ENCODE measurements around the gene PUS1.

PUS1 gene

DNA sequence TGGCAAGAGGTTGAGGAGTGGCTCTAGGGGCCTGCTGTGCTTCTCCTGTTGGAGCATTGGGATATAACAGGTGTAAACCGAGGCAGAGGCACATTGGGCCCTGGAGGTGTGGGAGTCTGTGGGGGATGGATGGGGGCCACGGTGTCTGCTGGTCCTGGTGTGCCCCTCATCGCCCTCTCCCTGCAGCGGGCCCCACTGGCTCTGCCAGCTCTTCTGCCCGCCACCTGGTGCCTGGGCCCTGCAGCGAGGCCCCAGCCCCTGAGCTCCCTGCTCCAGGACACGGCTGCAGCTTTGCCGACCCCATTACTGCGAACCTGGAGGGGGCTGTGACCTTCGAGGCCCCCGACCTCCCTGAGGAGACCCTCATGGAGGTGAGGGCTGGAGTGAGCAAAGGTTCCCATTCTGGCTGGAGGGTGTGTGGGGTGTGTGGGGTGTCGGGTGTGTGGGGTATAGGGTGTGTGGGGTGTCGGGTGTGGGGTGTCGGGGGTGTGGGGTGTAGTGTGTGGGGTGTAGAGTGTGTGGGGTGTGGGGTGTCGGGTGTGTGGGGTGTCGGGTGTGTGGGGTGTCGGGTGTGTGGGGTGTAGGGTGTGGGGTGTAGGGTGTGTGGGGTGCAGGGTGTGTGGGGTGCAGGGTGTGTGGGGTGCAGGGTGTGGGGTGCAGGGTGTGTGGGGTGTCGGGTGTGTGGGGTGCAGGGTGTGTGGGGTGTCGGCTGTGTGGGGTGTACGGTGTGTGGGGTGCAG lies 10.6 kb upstream of the PUS1 start:
- TF ChIP-seq, protein P1, sequence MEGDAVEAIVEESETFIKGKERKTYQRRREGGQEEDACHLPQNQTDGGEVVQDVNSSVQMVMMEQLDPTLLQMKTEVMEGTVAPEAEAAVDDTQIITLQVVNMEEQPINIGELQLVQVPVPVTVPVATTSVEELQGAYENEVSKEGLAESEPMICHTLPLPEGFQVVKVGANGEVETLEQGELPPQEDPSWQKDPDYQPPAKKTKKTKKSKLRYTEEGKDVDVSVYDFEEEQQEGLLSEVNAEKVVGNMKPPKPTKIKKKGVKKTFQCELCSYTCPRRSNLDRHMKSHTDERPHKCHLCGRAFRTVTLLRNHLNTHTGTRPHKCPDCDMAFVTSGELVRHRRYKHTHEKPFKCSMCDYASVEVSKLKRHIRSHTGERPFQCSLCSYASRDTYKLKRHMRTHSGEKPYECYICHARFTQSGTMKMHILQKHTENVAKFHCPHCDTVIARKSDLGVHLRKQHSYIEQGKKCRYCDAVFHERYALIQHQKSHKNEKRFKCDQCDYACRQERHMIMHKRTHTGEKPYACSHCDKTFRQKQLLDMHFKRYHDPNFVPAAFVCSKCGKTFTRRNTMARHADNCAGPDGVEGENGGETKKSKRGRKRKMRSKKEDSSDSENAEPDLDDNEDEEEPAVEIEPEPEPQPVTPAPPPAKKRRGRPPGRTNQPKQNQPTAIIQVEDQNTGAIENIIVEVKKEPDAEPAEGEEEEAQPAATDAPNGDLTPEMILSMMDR (IDR thresholded peaks at IDR 0.05; ENCODE audit: low read depth, low read length, missing control alignments) = no peak
- no peak overlapping the region for H3K4me3 ChIP-seq (ENCODE audit: low read depth, low read length)
- no peak for DNase-seq (ENCODE audit: low read depth)

DNA sequence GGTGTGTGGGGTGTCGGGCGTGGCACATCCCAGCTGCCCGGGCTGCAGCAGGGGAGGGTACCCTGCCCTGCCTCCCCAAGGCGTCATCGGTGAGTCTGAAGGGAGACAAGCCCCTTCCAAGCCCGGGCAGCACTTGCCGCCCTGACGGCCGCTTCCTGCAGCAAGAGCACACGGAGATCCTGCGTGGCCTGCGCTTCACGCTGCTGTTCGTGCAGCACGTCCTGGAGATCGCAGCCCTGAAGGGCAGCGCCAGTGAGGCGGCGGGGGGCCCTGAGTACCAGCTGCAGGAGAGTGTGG lies 10.1 kb upstream of the PUS1 start:
- no peak for DNase-seq (ENCODE audit: low read depth)
- TF ChIP-seq, protein P1 (IDR thresholded peaks at IDR 0.05; ENCODE audit: low read depth, low read length, missing control alignments) = no peak
- no peak overlapping the region for H3K4me3 ChIP-seq (ENCODE audit: low read depth, low read length)

DNA sequence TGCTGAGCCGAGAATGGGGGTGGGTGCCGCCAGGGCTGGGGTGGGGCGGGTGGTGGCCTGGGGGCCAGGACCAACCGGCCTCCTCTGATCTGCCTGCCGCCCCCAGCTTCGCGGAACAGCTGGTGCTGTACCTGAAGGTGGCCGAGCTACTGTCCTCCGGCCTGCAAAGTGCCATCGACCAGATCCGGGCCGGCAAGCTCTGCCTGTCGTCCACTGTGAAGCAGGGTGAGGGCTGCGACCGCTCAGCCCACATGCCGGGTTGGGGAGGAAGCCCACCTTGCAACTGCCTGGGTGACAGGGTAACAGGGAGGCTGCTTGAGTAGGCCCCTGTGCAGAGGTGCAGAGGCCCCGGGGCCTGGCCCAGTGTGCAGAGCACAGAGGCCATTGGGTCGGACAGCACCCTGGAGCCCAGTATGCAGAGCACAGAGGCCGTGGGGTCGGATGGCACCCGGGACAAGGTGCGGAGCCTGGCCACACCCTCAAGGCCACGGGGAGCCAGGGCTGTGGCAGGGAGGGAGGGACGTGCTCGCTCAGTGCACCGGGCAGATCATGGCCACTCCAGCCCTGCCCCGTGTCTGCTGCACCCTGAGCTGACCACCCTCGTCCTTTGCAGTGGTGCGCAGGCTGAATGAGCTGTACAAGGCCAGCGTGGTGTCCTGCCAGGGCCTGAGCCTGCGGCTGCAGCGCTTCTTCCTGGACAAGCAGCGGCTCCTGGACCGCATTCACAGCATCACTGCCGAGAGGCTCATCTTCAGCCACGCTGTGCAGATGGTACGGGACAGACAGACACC lies 9.5 kb upstream of the PUS1 start:
- TF ChIP-seq, protein P1 (IDR thresholded peaks at IDR 0.05; ENCODE audit: low read depth, low read length, missing control alignments) = no peak
- H3K4me3 ChIP-seq (ENCODE audit: low read depth, low read length) = no peak overlapping the region
- DNase-seq (ENCODE audit: low read depth) = no peak

DNA sequence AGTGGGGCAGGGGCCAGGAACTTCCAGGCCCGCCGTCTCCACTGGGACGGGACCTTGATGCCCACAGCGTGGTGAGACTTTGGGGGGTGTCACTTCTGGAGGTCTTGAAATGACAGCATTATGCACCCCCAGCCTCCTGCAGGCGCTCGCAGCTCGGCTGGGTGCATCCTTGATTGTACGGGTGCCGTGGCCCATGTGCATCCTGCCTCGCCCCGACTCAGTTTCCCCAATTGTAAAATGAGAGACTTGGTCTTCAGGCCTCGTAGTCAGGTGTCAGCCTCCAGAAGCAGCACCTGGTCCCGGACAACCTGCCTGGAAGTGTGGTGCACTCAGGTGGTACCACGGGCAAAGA lies 8.9 kb upstream of the PUS1 start:
- TF ChIP-seq, protein P1 (IDR thresholded peaks at IDR 0.05; ENCODE audit: low read depth, low read length, missing control alignments) = no peak
- no peak for DNase-seq (ENCODE audit: low read depth)

DNA sequence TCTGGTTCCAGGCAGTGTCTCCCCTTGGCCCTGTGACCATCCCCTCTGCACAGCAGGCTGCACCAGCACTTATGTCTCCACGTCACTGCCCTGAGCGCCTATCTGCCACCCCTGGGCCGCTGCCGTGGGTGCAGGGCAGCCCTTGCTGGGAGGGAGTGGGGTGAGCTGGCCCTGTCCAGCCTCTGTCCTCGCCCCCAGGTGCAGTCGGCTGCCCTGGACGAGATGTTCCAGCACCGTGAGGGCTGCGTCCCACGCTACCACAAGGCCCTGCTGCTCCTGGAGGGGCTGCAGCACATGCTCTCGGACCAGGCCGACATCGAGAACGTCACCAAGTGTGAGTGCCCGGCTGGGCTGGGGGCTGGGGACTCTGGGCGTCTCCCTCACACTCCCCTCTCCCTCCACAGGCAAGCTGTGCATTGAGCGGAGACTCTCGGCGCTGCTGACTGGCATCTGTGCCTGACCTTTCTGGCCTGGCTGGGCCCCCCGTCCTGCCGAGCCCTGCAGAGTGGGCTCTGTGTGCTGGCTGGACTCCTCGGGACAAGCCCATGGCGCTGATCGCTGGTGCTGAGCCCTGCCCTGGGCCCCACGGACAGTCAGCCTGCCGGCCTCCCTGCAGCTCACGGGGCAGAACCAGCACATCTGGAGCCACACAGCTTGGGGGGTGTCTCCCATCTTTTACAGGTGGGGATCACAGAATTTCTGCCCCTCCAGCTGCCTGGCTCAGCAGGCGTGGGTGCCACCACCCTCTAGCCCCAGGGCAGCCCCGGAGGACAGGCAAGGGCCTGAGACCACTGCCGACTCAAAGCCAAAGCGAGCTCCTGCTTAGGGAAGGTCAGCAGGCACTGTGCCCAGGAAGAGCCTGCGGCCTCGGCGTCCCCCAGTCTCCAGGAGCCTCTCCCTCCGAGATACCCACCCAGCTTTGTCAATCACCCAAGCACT lies 7.9 kb upstream of the PUS1 start:
- DNase-seq (ENCODE audit: low read depth) = no peak
- TF ChIP-seq, protein P1 (IDR thresholded peaks at IDR 0.05; ENCODE audit: low read depth, low read length, missing control alignments) = no peak
- no peak overlapping the region for H3K4me3 ChIP-seq (ENCODE audit: low read depth, low read length)

More for the DNA sequence above, 8.9 kb upstream of the PUS1 start:
- no peak overlapping the region for H3K4me3 ChIP-seq (ENCODE audit: low read depth, low read length)

DNA sequence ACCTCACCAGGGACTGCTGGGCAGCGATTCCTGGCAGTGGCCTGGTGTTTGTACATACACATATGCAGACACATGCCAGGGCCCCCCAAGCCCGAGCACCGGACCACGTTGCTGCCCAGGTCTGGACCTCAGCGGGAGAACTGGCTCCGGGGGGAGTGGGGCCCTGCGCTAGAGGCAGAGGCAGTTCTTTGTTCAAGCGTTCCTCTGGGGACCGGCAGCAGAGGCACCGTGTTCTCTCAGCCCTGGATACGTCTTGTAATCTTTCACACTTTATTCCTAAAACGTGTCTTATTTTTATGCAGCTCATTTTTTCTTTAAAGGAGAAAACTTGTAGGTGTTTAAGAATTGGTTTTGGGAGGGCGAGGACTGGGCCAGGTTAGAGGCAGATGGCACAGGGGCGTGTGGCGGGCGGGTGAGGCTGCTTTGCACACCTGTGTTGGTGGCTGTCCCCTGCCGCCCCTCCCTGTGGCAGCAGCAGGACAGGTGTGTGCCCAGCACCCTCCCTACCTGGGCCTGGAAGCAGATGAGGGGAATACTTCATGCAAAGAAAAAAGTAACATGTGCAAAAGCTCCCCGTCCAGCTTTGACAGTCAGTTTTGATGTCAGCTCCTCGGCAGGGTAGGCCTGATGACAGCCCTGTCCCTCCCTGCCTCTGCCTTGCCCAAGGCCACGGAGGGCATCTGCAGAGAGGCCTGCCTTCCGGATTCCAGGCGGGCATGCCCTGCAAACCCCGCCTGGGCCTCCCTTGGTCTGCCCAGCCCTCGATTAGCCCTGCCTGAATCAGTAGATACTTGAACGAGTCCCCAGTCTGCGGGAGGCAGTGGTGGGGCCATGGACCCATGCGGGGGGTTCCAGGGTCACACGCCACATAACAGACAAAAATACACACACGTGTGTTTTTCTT lies 7.0 kb upstream of the PUS1 start:
- H3K4me3 ChIP-seq (ENCODE audit: low read depth, low read length) = no peak overlapping the region
- TF ChIP-seq, protein P1 (IDR thresholded peaks at IDR 0.05; ENCODE audit: low read depth, low read length, missing control alignments) = no peak
- no peak for DNase-seq (ENCODE audit: low read depth)
